ENCODE measurements around the gene CD46.
"Not testable (repeated sequence)": the region's sequence is repeated elsewhere in the genome, so short reads cannot be mapped to it uniquely, and the experiment has no call there.

The CD46 gene

GRCh38 chr1:207751790-207752455 is at the start of gene CD46:
Gene CD46, plus strand, starts transcription at chr1:207752054. Its CDS starts 159 bp downstream, at chr1:207752213.
- peak; percentile 99 for DNase-seq

GRCh38 chr1:207702317-207702716 is 49.5 kb upstream of the CD46 start:
- no peak for DNase-seq

DNA sequence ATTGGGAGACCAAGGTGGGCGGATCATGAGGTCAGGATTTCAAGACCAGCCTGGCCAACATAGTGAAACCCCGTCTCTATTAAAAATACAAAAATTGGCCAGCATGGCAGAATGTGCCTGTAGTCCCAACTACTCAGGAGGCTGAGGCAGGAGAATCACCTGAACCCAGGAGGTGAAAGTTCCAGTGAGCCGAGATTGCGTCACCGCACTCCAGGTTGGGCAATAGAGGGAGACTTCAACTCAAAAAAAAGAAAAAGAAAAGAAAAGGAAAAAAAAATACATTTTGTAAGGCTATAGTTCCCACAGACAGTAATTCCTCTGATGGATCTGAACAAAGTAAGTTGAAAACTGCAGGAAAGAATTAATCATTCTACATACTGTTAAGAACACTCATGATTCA is 48.1 kb upstream of the CD46 start:
- DNase-seq, result no peak

- DNase-seq, result not testable (repeated sequence)
Observed at GRCh38 chr1:207708004-207708403, 43.9 kb upstream of the CD46 start.

DNA sequence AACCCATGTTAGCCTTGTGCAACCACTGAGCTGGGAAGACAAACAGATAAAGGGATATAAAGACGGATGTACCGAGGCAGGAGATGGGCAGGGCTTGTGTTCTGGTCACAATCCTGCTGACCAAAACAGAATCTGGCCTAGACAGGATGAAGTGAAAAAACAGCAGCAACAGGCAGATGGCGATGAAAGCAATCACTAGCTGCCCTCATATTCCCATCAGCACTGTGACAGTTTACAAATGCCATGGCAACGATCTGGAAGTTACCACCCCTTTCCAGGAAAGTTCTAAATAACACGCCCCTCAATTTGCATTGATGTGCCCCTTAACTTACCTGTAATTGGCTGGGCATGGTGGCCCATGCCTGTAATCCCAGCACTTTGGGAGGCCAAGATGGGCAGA is 40.6 kb upstream of the CD46 start:
- no peak for DNase-seq

DNA sequence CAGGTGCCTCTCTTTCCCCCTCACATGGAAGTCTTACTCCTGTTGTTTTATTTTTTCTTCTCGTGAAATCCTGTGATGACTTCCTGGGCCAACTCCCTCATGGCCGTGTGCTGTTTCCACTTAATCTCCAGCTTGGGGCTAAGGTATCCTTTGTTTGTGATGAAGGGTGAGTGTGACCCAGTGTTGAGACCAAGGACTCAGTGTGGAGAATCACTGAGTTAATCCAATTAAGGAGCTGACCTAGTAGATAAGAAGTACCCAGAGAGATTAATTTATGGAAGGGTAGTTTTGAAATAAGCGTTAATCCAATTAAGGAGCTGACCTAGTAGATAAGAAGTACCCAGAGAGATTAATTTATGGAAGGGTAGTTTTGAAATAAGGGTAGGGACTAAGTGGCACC is 39.2 kb upstream of the CD46 start:
- DNase-seq, result not testable (repeated sequence)

DNA sequence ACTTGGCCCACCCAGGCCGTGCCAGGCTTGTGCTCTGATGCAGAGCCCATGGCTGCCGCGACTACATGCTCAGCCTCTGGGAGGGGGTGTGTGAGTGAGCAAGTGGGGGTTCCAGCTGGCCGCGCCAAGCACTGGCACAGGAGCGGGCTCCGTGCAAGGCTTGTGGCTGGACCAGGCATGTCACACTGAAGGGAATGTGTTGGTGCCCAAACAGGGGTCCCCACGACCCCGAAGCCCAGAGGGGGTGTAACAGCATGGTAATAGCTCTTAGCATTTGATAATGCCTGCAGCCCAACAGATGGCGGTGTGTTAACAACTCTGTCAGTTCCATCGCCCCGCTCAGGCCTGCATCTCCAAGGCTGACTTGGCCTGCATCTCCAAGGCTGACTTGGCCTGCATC is 38.3 kb upstream of the CD46 start:
- no peak for DNase-seq

DNA sequence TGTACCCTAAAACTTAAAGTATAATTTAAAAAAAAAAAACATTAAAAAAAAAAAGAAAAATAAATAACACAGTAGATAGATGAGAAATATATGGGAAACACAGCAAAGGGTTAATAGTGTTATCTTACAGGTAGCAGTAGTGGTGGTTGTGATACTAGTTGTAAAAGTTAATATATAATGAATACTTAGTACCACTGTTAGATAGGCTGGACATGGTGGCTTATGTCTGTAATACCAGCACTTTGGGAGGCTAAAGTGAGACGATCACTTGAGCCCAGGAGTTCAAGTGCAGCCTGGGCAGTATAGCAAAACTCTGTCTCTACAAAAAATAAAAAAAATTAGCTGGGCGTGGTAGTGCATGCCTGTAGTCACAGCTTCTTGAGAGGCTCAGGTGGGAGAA is 32.6 kb upstream of the CD46 start:
- DNase-seq, result no peak

DNA sequence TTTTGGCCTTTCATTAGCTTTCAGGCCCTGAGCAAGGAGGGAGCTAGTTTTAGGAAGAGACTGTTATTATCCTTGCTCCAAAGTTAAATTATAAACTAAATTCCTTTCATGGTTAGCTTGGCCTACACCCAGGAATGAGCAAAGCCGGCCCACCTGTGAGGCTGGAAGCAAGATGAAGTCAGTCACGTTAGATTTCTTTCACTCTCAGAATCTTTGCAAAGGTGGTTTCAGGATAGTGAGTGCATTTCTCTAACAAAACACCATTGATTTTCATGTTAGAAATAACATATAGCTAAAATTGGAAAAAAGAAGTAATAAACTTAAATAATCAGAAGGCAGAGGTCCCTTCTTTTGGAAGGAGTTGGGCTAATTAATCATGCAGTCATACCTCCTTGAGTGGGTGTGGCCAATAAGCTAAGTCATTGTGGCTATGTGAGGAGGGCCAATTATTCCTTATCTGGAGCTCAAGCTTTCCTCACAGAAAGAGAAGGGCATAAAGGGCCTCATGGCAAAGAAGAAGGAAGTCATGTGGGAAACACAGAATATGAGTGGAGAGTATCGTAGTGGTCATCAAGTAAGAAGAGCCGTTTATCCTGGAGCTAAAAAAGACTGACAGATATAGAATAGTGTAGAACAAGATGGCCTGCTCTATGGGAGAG is 23.5 kb upstream of the CD46 start:
- not testable (repeated sequence) for DNase-seq

GRCh38 chr1:207737503-207738157 is 14.2 kb upstream of the CD46 start:
- not testable (repeated sequence) for DNase-seq

DNA sequence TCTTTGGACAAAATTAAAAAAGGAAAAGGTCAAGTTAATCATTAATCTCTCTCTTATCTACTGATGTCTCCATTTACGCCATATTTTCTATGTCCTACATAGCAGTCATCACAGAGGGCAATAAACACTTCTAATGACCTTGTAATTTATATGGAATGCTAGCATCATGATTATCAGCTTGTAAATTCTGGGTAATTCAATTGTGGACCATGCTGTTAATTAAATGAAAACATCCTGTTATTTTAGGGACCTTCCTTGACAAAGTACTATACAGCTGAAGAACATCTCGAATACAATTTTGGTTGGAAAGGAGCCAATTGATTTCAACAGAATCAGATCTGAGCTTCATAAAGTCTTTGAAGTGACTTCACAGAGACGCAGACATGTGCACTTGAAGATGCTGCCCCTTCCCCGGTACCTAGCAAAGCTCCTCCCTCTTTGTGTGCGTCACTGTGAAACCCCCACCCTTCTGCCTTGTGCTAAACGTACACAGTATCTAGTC is 13.6 kb upstream of the CD46 start:
- DNase-seq, result not testable (repeated sequence)

DNA sequence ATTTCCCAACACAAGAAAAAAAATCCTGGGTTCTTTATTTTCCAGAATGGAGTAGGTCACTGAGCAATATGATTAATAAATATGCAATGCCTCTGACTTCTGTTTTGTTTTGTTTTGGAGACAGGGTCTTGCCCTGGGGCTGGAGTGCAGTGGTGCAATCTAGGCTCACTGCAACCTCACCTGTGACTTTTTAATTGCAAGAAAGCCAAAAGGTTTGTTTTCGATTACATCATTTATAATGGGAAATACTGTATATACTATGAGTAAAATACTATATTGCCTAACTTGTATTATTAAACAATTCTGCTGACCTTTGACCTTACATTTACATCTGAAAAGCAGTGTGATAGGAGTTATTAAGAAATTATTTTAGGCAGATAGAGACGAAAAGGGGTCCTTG is 11.6 kb upstream of the CD46 start:
- no peak for DNase-seq

DNA sequence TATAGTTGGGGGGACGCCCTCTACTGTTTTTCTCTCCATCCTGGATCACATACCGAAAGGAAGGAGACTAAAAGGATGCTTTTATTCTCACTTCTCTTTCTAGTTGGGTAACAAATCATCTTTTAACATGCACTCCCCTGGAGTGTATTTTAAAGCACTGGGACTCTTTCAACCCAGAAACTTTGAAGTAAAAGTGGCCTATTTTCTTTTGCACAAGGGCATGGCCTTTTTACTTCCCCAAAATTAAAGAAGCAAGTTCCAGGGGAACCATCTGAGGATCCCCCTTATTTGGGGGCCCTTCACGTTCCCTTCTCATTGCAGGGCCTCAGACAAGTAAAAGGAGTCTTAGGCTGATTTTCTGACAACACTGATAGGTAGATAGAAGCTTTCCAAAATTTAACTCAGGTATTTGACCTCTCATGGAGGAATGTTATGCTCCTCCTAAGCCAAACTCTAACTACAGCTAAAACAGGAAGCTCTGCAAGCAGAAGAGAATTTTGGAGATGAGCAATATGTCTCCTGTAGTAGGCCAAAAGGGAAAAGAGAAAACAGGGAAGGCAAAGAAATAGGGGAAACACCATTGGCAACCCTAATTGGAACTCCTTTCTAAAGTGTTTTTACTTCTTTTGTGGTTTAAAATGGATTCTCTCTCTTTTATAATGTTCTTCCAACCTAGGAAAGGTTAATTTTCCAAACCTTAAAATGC is 8.9 kb upstream of the CD46 start:
- DNase-seq, result no peak

- DNase-seq, result no peak
Observed at GRCh38 chr1:207744000-207744534, 7.8 kb upstream of the CD46 start.

- no peak for DNase-seq
Observed at GRCh38 chr1:207745285-207745684, 6.6 kb upstream of the CD46 start.

DNA sequence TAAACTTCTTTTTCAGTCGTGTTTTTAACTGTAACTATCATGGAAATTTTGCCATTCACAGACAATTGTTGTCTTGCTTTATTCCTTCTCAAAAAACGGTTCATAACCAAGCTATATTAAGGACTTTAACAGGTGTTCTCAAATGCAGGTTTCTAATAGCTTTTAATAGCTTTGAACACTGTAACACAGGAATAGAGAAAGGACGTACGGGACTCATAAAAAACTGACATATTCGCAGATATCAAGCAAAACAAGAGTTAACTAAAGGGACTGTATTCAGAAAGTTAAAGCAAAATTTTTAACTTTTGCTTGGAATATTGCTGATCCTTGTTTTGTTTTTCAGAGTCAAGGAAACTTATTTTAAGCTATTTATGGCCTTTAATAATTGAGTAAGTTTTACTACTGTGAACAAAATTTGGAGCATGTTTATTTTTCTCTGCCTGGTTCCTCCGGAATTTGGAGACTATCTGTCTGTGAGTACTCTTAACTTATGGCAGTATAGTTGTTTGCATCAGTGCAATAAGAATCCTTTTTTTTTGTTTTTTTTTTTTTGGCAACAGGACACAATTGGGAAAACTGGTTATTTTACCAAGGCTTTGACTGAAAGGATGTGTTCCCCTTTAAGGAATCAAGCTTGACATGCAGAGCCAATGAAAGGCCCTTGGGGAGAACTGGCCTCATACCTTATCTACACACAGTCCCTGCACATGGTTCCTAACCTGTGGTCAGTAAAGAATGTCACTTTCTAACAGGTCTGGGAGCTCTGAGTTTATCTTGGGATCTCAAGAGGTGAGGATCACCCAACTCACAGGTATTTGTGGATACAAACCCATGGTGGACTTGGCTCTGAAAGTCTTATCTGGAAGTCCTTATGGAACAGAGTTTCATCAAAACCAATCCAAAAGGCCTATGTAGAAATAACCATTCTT is 5.8 kb upstream of the CD46 start:
- DNase-seq, result no peak

GRCh38 chr1:207747627-207748492 is 4.0 kb upstream of the CD46 start:
- DNase-seq, result no peak

GRCh38 chr1:207748737-207749528 is 2.9 kb upstream of the CD46 start:
- no peak for DNase-seq

DNA sequence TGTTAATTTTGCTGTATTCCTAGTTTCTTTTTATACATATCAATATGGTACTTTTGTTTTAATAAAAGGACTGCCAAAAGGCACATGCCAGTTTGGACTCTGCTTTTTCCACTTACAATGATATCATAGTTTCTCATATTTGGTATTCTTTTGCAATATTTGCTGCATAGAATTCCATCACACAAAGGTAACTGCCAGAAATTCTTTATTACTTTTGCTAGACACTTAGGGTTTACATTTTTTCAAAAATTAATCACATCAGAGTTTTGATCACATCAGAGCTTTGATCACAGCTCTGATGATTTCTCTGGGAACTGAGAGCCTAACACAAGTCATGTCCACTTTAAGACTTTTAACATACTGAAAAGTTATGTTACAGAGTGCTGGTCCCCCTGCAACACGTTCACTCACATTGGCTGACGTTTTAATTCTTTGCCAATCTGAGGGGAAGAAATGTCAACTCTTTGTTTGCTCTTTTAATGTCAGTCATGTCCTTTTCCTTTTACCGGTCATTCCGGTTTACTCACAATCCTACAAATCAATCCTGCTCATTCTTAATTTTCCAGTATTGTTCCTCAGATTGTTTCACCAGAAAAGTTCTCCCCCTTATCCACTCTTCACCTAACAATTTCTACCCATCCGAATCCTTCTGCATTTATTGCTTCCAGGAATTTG is 1.1 kb upstream of the CD46 start:
- no peak for DNase-seq

GRCh38 chr1:207751463-207751789 is 428 bp upstream of the CD46 start:
- not testable (repeated sequence) for DNase-seq
